ENCODE data around the gene KPNB1. TPM values are rescaled to one million over a fixed set of nuclear protein-coding genes. Genes with fewer than 3 reads are reported as not detected.

KPNB1 gene
- total and polyA plus RNA-seq, 7 donors, result 78.0 to 323 (median 192) TPM

- ATAC-seq (no peak), DNase-seq (no peak)
- Histone ChIP-seq H3K4me3 (no peak overlapping the region), H3K4me1 (no peaks in the 10 kb centered on the region), H3K27me3 (ENCODE audit: insufficient read depth in 3 of 3, low read length in 2 of 3) (no peaks in the 10 kb centered on the region), H3K27ac (no peak overlapping the region), H3K36me3 (ENCODE audit: insufficient read depth in 1 of 2, low read depth in 1 of 2) (peaks cover 11 to 98% of the 10 kb centered on the region in 2 donors), H3K9me3 (no peaks in the 10 kb centered on the region)
- intact Hi-C loops (cut with DNase I), result loop anchor here (5.0 to 10.0 kb wide), 2 partner anchors 138 to 140 kb away; no protein-coding TSS in a partner anchor
- TF ChIP-seq CTCF (IDR thresholded peaks at IDR 0.05), result no peak
Measured at GRCh38 chr17:47664624-47664941, 14.9 kb downstream of the KPNB1 start.

- Histone ChIP-seq H3K27me3 (ENCODE audit: insufficient read depth in 3 of 3, low read length in 2 of 3) (no peaks in the 10 kb centered on the region), H3K27ac (no peak overlapping the region), H3K4me1 (no peaks in the 10 kb centered on the region), H3K4me3 (no peak overlapping the region), H3K36me3 (ENCODE audit: insufficient read depth in 1 of 2, low read depth in 1 of 2) (peaks cover 18 to 98% of the 10 kb centered on the region in 2 donors), H3K9me3 (no peaks in the 10 kb centered on the region)
- peak in 2 of 4 donors; percentile 46 to 47 for ATAC-seq
- intact Hi-C loops (cut with DNase I), result loop anchor here in 1 of 2 donors (10.0 kb wide), 1 partner anchor 139 kb away; no protein-coding TSS in a partner anchor
- no peak for DNase-seq
- WGBS, 3 donors, result 68 to 81% (median 75%) methylated on average over 3 of the region's 3 CpGs
- TF ChIP-seq CTCF (IDR thresholded peaks at IDR 0.05), result no peak
Measured at GRCh38 chr17:47665655-47666054, 15.9 kb downstream of the KPNB1 start.

DNA sequence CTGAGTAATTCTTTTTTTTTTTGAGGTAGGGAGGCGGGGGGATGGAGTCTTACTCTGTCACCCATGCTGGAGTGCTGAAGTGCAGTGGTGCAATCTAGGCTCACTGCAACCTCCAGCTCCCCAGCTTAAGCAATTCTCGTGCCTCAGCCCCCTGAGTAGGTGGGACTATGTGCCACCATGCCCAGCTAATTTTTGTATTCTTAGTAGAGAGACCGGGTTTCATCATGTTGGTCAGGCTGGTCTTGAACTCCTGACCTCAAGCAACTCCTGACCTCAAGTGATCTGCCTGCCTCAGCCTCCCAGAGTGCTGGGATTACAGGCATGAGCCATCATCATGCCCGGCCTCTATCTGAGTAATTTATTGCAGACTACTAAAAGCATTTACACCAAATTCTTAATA lies 19.4 kb downstream of the KPNB1 start:
- H3K36me3 ChIP-seq (ENCODE audit: insufficient read depth in 1 of 2, low read depth in 1 of 2), result peaks cover 31 to 98% of the 10 kb centered on the region in 2 donors
- H3K4me3 ChIP-seq, result no peak overlapping the region
- no peak for ATAC-seq
- H3K9me3 ChIP-seq, result no peaks in the 10 kb centered on the region
- H3K4me1 ChIP-seq, result no peaks in the 10 kb centered on the region
- WGBS, 3 donors, result 87 to 90% (median 89%) methylated on average over 4 of the region's 4 CpGs
- intact Hi-C loops (cut with DNase I), result loop anchor here in 1 of 2 donors (10.0 kb wide), 1 partner anchor 136 kb away; no protein-coding TSS in a partner anchor
- no peak for TF ChIP-seq CTCF (IDR thresholded peaks at IDR 0.05)
- no peak for DNase-seq
- H3K27ac ChIP-seq, result no peak overlapping the region
- H3K27me3 ChIP-seq (ENCODE audit: insufficient read depth in 3 of 3, low read length in 2 of 3), result no peaks in the 10 kb centered on the region

GRCh38 chr17:47670064-47670463 lies 20.3 kb downstream of the KPNB1 start:
- ATAC-seq, result no peak
- H3K27me3 ChIP-seq (ENCODE audit: insufficient read depth in 3 of 3, low read length in 2 of 3), result no peaks in the 10 kb centered on the region
- H3K36me3 ChIP-seq (ENCODE audit: insufficient read depth in 1 of 2, low read depth in 1 of 2), result peaks cover 31 to 98% of the 10 kb centered on the region in 2 donors
- H3K9me3 ChIP-seq, result no peaks in the 10 kb centered on the region
- no peak overlapping the region for H3K27ac ChIP-seq
- intact Hi-C loops (cut with DNase I), result no loop called here
- H3K4me1 ChIP-seq, result no peaks in the 10 kb centered on the region
- TF ChIP-seq CTCF (IDR thresholded peaks at IDR 0.05), result no peak
- 52 to 63% (median 53%) methylated on average over 1 of the region's 1 CpG for WGBS, 3 donors
- H3K4me3 ChIP-seq, result no peak overlapping the region
- DNase-seq, result no peak

DNA sequence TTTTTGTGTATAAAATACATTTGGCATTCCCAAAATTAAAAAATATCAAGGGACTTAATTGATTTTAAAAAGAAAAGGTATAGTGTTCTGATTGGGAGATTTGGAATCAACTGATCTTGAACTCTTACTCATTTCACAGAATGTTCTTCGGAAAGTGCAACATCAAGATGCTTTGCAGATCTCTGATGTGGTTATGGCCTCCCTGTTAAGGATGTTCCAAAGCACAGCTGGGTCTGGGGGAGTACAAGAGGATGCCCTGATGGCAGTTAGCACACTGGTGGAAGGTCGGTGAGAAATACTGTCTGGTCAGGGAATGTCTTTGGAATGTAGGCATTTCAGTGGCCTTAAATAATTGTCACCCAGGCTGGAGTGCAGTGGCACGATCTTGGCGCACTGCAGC lies 24.8 kb downstream of the KPNB1 start:
- Histone ChIP-seq H3K9me3 (no peaks in the 10 kb centered on the region), H3K4me3 (no peak overlapping the region), H3K4me1 (peaks cover 4% of the 10 kb centered on the region), H3K27me3 (ENCODE audit: insufficient read depth in 3 of 3, low read length in 2 of 3) (no peaks in the 10 kb centered on the region), H3K36me3 (ENCODE audit: insufficient read depth in 1 of 2, low read depth in 1 of 2) (peaks cover 58 to 100% of the 10 kb centered on the region in 2 donors), H3K27ac (no peak overlapping the region)
- ATAC-seq (no peak), DNase-seq (no peak)
- no peak for TF ChIP-seq CTCF (IDR thresholded peaks at IDR 0.05)
- intact Hi-C loops (cut with DNase I), result no loop called here
- WGBS, 3 donors, result 80 to 87% (median 85%) methylated on average over 4 of the region's 4 CpGs
